Stromal cell of bone marrow (primary cell): ENCODE results near the gene WRAP53.
A peak's percentile ranks its signal among the peaks of the same experiment; 100 is the strongest.
"Not testable (repeated sequence)": the region's sequence is repeated elsewhere in the genome, so short reads cannot be mapped to it uniquely, and the experiment has no call there.

Experiments
- DNase-seq: peaks from one replicate; pipeline ENCODE4 v3.0.0-alpha.2; 2012; ENCODE audit warnings: low read depth

WRAP53 gene

DNA sequence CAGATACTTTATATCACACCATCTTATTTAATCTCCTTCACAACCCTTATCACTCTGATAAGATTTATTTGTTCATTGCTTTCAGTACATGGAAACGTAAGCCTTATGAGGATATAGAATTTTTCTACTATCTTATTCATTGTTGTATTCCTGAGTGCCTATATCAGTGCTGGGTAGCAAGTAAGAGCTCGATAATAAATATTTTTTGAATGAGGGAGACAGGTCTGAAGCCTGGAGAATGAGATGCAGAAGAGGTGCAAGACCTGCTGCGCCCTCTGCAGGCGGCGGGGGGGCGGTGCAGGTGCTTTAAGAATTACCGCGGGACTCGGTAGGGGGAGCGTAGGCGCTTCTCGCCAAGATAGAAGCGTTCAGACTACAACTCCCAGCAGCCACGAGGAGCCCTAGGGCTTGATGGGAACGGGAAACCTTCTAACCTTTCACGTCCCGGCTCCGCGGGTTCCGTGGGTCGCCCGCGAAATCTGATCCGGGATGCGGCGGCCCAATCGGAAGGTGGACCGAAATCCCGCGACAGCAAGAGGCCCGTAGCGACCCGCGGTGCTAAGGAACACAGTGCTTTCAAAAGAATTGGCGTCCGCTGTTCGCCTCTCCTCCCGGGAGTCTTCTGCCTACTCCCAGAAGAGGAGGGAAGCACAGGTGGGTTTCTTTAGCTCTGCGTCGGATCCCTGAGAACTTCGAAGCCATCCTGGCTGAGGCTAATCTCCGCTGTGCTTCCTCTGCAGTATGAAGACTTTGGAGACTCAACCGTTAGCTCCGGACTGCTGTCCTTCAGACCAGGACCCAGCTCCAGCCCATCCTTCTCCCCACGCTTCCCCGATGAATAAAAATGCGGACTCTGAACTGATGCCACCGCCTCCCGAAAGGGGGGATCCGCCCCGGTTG lies at the start of gene WRAP53:
WRAP53 (plus strand) TSS at position 570 of the 900 bp plus-strand sequence; CDS start at position 742, 172 bp downstream.
- peak; percentile 99 for DNase-seq

GRCh38 chr17:7640783-7641182 lies 47.5 kb upstream of the WRAP53 start:
- no peak for DNase-seq

- DNase-seq, result not testable (repeated sequence)
Observed at GRCh38 chr17:7641635-7642034, 46.6 kb upstream of the WRAP53 start.

DNA sequence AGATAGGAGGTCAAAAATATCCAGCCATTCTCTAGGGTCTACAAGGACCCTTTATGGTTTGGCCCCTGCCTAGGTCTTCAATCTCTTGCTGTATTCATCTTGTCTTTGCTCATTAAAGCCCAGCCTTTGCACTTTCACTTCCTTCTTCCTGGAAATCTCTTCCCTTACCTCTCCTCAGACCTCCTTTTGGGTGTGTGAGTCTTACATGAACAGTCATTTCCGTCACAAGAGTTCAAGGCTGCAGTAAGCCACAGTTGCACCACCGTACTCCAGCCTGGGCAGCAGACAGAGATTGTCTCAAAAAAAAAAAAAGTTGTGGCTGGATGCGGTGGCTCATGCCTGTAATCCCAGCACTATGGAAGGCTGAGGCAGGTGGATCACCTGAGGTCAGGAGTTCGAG lies 43.5 kb upstream of the WRAP53 start:
- no peak for DNase-seq

GRCh38 chr17:7646457-7646856 lies 41.8 kb upstream of the WRAP53 start:
- DNase-seq, result no peak

GRCh38 chr17:7647018-7647417 lies 41.3 kb upstream of the WRAP53 start:
- no peak for DNase-seq

- no peak for DNase-seq
Observed at GRCh38 chr17:7650509-7651096, 37.7 kb upstream of the WRAP53 start, which contains the start of gene ATP1B2. ATP1B2 (plus strand) TSS chr17:7650926; CDS start chr17:7651519, 593 bp downstream.

- no peak for DNase-seq
Observed at GRCh38 chr17:7651097-7651664, 37.1 kb upstream of the WRAP53 start.

DNA sequence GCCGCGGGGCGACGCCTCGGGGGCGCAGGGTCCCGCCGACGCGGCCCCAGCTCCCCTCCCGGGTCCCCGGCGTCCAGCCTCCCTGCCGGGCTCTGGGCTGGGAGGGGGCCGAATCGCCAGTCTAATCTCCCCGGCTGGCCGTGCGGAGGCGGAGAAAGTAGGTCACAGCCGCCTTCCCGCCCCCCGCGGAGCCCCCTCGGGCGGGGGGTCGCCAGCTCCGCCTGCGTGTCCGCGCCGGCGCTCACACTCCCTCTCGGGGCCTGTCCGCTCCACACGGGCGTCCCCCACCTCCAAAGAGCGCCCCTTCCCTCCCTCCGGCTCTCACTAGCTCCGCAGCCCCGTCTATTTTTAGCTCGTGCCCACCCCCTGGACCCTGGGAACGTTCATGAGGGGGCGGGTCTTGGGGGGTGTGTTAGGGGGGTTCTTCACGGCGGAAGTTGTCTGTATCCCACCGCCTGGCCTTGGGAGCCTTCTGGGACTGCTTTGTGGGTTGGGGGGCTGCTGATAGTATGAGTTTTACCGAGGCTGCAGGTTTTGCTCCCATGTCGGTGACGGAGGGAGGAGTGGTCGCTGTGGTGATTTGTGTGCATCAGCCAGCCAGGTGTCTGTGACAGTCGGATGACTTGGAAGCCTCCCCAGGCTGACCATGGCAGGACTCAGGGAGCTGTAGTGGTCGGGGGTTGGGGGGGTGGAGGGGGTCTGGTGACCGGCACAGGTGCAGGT lies 36.5 kb upstream of the WRAP53 start:
- no peak for DNase-seq

DNA sequence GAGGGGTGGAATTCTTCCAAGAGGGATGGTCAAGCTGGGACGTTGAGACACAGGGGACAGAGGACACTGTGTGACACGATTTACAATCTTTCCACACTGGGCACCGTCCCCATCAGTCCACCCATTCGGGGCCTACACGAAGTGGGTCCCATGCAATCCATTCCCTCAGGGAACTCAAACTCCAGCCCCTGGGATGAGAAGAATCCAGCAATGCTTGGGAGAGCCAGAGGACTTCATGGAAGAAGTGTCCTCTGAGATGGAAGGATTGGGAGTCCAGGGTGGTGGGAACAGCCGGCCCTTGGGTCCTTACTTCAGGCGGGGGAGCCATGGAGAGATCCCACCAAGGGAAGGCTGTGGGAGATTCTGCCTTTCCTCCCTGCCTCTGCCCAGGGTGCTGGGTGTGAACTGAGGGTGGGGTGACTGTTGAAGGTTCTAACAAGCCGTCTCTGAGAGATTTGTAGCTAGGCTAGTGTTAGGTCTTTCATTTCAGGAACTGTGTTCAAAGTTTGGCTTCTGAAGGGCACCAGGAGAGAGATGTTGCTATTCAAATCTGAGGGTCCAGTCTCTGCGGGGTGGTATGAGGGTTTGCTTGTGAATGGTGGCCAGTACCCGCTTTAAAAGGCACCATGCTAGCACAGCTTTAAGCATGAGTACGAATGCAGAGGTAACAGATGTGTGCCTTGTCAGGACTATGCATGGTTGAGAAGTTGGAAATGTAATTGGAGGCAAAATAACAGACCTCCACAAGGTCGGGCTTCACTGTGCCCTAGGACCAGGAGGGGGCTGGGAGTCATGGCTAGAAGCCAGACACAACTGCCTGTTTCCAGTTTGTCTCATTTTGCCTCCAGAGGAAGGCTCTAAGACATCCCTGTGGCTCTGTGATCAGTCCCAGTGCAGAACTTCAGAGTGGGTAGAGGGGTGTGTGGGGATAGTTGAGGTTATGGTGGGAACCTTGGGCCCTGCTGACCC lies 35.6 kb upstream of the WRAP53 start:
- no peak for DNase-seq

- no peak for DNase-seq
Observed at GRCh38 chr17:7654832-7655540, 33.3 kb upstream of the WRAP53 start.

- DNase-seq, result no peak
Observed at GRCh38 chr17:7655541-7655840, 32.8 kb upstream of the WRAP53 start.

DNA sequence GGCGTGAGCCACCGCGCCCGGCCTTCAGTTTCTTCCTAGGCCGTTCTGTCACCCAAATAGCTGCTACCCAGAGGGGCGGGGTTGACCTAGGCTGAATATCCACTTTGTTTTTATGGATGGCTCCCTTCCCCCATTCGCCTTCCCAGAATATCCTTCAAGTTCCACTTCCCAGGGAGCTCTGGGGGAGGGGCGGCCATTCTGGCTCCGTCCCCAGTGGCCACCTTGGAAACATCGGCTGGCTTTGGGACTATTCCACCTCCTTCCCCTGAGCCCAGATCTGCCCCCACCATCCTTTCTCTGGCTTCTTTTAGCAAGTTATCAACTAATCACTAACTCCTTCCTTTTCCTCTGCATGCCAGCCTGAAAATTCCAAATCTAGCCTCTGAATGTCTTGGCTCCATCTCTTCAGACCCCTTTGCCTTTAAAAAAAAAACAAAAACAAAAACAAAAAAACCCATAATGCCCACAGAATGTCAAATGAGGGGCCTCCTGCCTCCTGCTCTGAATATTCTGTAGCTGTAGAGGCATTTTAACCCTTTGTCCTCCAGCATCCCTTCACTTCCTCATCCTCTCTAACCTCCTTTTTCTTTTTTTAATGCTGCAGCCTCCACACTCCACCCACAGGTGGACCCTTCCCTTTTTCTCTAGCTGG lies 31.2 kb upstream of the WRAP53 start:
- no peak for DNase-seq

DNA sequence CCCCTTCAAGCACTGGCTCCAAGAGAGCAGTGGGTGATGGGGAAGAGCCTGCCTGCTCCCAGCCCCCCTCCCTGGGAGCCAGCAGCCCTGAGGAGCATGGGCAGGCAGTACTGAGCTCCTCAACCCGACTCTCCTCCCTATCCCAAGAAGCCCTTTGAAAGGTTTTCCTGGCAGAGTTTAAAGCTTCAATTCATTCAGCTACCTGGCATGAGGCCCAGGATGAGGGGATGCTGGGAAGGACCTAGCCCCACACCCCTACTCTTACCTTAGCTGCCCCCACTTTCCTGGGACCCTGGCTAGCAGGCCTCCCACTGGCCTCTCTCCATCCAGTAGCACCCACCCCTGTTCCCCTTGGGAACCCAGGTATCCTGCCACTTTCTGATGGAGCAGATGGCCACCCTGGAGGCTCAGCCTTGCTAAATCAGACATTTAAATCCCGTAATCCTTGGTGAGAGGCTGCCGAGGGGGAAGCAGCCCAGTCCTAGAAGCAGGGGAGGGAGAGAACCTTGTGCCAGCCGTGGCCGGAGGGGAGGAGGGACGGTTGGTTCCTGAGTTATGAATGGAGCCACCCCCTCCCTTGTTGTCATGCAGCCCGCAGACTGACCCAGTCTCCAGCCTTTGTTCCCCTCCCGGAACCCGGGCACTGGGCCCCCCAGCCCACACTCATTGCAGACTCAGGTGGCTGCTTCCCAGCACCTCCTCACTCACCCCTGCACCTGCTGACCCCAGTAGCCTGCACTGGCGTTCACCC lies 20.4 kb upstream of the WRAP53 start:
- no peak for DNase-seq

- no peak for DNase-seq
Observed at GRCh38 chr17:7668482-7668881, 19.8 kb upstream of the WRAP53 start.

DNA sequence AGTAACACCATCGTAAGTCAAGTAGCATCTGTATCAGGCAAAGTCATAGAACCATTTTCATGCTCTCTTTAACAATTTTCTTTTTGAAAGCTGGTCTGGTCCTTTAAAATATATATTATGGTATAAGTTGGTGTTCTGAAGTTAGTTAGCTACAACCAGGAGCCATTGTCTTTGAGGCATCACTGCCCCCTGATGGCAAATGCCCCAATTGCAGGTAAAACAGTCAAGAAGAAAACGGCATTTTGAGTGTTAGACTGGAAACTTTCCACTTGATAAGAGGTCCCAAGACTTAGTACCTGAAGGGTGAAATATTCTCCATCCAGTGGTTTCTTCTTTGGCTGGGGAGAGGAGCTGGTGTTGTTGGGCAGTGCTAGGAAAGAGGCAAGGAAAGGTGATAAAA lies 15.0 kb upstream of the WRAP53 start:
- no peak for DNase-seq

GRCh38 chr17:7674934-7675333 lies 13.3 kb upstream of the WRAP53 start:
- no peak for DNase-seq

GRCh38 chr17:7676533-7676932 lies 11.7 kb upstream of the WRAP53 start:
- no peak for DNase-seq

GRCh38 chr17:7677388-7678067 lies 10.7 kb upstream of the WRAP53 start:
- DNase-seq, result no peak
